SK-N-MC (cell line): ENCODE measurements around the gene RFPL1.
"Not testable (repeated sequence)": the region's sequence is repeated elsewhere in the genome, so short reads cannot be mapped to it uniquely, and the experiment has no call there.

ENCODE experiments used
- DNase-seq: peaks from one replicate; pipeline ENCODE4 v3.0.0-alpha.2; 2011; ENCODE audit warnings: low read depth, low spot score
- H3K27ac ChIP-seq: fragments of 200-600 bp; sonication (generic); 2 replicates; pipeline ENCODE4 v1.5.1; 2016; ENCODE audit warnings: mixed run types
- H3K36me3 ChIP-seq: fragments of 200-600 bp; sonication (generic); 2 replicates; pipeline ENCODE4 v1.6.1; 2017; ENCODE audit warnings: antibody characterized with exemption, low read length, mixed read lengths; ENCODE audit not compliant: insufficient read depth
- H3K4me3 ChIP-seq: fragments of 200-600 bp; sonication (generic); 2 replicates; pipeline ENCODE4 v1.5.1; 2016
- H3K9ac ChIP-seq: fragments of 200-600 bp; sonication (generic); 2 replicates; pipeline ENCODE4 v1.8.0; 2017; ENCODE audit warnings: mixed run types, mixed read lengths; ENCODE audit not compliant: insufficient read length
- H3K9me3 ChIP-seq: fragments of 200-600 bp; sonication (generic); 2 replicates; pipeline ENCODE4 v1.6.1; 2017; ENCODE audit warnings: low read depth, mild to moderate bottlenecking, antibody characterized with exemption, low read length, moderate library complexity, mixed read lengths
- EZH2 ChIP-seq: fragments of 200-600 bp; sonication (generic); IDR thresholded peaks from one replicate; pipeline ENCODE4 v1.6.1; 2017; ENCODE audit warnings: antibody characterized with exemption
- FOXP2 ChIP-seq: optimal IDR thresholded peaks from 2 replicates; pipeline ENCODE3; 2011; ENCODE audit warnings: mild to moderate bottlenecking, moderate library complexity; ENCODE audit not compliant: insufficient read depth; ENCODE audit errors: extremely low read length, control extremely low read depth
- POLR2AphosphoS5 ChIP-seq: IDR thresholded peaks from 2 replicates; pipeline ENCODE4 v1.6.1; 2012; ENCODE audit warnings: mild to moderate bottlenecking, low read depth, low read length, borderline replicate concordance

RFPL1 gene

DNA sequence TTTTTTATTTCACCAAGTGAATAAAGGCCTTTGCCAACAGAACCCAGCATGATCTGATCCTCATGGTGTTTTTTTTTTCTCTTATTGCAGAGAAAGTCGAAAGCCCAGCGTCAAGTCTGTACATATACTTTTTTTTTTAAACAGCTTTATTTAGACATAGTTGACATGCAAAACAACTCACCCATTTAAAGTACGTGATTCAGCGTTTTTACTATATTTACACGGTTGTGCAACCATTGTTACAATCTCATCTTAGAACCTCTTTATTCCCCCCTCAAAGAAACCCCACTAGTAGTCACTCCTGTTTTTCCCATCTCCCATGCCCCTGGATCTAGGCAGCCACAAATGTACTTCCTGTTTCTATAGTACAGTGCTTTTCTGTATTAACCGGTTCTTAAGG, 29.4 kb upstream of the RFPL1 start:
- TF ChIP-seq FOXP2 (no peak), EZH2 (no peak), POLR2AphosphoS5 (no peak)
- Histone ChIP-seq H3K4me3 (no peak overlapping the region), H3K9ac (no peak overlapping the region), H3K9me3 (no peaks in the 10 kb centered on the region), H3K36me3 (no peaks in the 10 kb centered on the region), H3K27ac (no peak overlapping the region)
- DNase-seq, result no peak

DNA sequence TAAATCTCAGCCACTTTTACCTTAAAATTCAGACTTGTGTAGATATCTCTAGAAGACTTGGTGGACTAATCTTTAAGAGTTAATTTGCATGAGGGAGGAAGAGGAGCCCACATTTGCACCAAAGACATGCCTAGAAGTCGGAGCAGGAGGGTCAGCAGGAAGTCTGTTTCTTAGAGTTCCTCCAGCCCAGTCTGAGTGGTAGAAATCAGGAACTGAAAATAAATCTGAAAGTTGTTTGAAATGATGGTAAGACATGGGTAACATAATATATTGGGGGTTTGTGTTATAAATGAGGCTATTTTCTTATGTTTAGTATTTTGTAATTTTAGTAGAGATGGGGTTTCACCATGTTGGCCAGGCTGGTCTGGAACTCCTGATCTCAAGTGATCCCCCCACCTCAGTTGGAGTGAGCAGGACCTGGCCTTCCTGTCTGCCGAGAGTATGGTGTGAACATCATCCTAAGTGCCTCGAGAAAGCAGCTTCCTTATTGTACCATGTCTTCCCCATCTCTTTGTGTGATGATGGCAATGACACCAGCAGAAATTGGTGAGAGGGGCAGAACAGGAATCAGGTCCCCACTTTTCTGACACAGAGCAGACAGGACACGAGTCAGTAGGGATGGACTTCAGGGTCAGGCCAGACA, 26.7 kb upstream of the RFPL1 start:
- H3K9ac ChIP-seq, result not testable (repeated sequence)

DNA sequence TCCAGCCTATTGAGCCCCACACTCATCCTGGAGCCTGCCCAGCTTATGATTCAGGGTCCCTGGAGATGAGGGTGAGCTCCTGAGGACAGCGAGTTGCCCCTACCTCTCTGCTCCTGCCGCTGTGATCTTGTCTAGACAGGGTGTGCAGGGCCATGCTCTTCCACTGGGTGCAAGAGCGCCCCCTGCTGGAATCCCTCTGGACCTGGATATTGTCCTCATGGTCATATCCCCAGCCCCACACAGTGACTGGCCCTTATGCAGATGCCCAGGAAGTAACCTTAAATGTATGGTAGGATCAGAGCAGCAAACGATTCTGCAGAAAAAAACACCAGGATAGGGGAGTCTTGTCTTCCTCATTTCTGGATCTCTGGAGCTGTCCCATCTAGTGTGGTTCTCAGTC, 25.6 kb upstream of the RFPL1 start:
- H3K27ac ChIP-seq, H3K9me3 ChIP-seq, DNase-seq, H3K4me3 ChIP-seq, H3K9ac ChIP-seq, H3K36me3 ChIP-seq: not testable (repeated sequence)

More for the DNA sequence above, 26.7 kb upstream of the RFPL1 start:
- not testable (repeated sequence) for H3K27ac ChIP-seq, DNase-seq, H3K4me3 ChIP-seq, H3K9me3 ChIP-seq, H3K36me3 ChIP-seq

DNA sequence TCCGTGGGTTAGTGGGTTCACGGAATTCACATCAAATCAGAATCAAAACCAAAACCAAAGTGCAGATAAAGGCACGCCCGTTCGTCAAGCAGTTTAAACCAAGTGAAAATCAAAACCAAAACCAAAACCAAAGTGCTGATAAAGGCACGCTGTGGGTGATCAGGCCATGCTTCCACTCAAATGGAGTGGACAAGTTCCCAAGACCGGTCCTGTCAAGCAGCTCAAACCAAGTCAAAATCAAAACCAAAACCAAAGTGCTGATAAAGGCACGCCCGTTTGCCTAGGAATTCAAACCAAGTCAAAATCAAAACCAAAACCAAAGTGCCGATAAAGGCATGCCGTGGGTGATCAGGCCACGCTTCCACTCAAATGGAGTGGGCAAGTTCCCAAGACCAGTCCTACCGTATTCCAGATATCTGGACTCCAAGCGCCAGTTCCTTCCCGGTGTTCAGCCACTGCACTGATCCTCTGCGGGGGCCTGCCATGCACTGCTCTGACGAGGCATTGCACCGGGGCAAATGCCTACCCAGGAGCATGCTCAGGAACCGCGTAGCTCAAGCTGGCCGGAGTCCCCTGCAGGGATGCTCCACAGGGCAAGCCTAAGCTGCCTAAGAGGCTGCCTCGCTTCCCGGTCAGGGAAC, 23.3 kb upstream of the RFPL1 start:
- not testable (repeated sequence) for H3K4me3 ChIP-seq, H3K9me3 ChIP-seq, H3K27ac ChIP-seq, H3K9ac ChIP-seq, DNase-seq, H3K36me3 ChIP-seq

DNA sequence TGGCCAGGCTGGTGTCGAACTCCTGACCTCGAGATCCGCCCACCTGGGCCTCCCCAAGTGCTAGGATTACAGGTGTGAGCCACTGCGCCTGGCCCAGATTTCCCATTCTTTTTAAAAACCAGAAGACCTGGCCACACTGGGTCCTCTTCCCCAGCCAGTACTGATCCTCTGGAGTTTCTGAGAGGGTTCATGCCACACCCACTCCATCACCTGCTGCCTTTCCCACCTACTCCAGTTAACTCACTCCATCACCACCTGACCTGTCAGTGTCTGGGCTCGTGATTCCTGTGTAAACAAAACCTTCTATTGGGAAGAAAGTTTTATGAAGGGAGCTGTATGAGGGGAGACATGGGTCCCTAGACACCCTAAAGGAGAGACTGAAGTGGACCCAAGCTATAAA, 19.7 kb upstream of the RFPL1 start:
- H3K4me3 ChIP-seq, H3K9me3 ChIP-seq, H3K27ac ChIP-seq, DNase-seq, H3K36me3 ChIP-seq, H3K9ac ChIP-seq: not testable (repeated sequence)

DNA sequence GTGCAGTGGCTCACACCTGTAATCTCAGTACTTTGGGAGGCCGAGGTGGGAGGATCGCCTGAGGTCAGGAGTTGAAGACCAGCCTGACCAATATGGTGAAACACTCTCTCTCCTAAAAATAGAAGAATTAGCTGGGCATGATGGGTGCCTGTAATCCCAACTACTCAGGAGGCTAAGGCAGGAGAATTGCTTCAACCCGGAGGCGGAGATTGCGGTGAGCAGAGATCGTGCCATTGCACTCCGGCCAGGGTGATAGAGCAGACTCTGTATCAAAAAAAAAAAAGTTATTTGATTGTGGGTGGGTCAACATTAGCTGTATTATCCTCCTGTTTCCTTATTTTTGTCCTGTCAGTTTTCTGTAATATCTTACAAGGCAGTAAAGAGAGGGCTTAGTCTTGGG, 11.9 kb upstream of the RFPL1 start:
- Histone ChIP-seq H3K9ac (no peak overlapping the region), H3K9me3 (no peaks in the 10 kb centered on the region), H3K27ac (no peak overlapping the region), H3K36me3 (no peaks in the 10 kb centered on the region), H3K4me3 (no peak overlapping the region)
- TF ChIP-seq FOXP2, result no peak
- no peak for TF ChIP-seq POLR2AphosphoS5
- TF ChIP-seq EZH2, result no peak
- DNase-seq, result no peak

DNA sequence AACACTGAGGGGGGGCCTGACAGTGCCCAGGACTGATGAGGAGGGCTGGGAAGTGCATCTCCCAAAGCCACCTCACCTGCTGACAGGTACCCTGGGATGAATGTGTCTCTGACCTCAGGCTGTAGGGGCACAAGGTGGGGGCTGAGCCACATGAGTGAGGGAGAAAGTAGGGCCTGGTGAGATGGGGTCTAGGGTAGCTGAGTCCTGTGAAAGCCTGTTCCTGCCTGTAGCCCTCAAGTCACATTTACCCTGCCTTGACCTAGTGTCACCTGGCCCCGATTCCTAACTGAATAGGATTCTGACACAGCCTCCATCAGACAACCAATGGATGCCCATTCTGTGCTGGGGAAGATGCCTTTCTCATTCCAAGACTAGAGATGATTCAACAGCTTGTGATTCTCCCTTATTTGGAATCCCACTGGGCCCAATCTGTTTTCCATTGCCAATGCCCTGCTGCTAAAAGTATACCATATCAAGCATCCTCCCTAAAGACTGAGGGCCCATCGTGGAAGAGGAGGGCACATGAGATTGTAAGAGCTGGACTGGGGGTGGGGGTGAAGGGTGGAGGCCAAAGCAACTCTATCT, 11.1 kb upstream of the RFPL1 start:
- no peak overlapping the region for H3K27ac ChIP-seq
- TF ChIP-seq EZH2, result no peak
- TF ChIP-seq FOXP2, result no peak
- TF ChIP-seq POLR2AphosphoS5, result no peak
- no peak overlapping the region for H3K4me3 ChIP-seq
- DNase-seq, result no peak
- no peaks in the 10 kb centered on the region for H3K36me3 ChIP-seq
- no peaks in the 10 kb centered on the region for H3K9me3 ChIP-seq
- no peak overlapping the region for H3K9ac ChIP-seq

DNA sequence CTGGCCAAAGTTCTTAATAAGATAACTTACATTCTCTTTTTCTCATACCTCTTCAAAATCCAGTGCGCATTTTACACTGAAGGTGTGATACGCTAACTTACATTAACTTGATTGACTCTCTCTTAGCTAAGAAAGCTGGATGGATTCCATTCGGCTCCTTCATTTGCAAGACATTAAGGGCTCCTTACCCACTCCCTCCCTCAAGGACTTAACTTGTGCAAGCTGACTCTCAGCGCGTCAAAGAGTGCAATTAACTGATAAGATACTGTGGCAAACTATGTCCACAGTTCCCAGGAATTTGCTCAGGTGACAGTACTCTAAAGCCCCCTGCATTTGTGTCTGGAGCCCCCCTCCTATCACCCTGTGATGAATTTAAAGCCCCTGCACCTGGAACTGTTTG, 6.4 kb upstream of the RFPL1 start:
- DNase-seq, result no peak
- H3K9me3 ChIP-seq, result no peaks in the 10 kb centered on the region

DNA sequence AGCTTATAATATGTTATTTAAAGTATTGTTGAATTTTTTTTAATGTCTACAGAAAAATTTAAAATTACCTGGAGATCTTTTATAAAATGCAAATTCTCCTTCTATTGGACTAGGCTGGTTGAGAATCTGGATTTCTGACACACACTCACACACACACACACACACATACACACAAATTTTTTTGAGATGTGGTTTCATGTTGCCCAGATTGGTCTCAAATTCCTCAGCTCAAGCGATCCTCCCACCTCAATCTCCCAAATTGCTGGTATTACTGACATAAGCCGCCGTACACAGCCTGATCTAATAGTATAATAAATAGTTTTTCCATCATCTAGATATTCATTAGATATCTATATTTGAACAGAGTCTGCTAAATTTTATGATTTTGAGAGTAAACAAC, 4.5 kb upstream of the RFPL1 start:
- no peak overlapping the region for H3K4me3 ChIP-seq
- no peak for DNase-seq
- no peak overlapping the region for H3K27ac ChIP-seq
- TF ChIP-seq POLR2AphosphoS5 (no peak), FOXP2 (no peak), EZH2 (no peak)
- no peaks in the 10 kb centered on the region for H3K9me3 ChIP-seq
- no peak overlapping the region for H3K9ac ChIP-seq
- H3K36me3 ChIP-seq, result no peaks in the 10 kb centered on the region

More for the DNA sequence above, 6.4 kb upstream of the RFPL1 start:
- Histone ChIP-seq H3K27ac (no peak overlapping the region), H3K9ac (no peak overlapping the region), H3K36me3 (no peaks in the 10 kb centered on the region), H3K4me3 (no peak overlapping the region)
- TF ChIP-seq FOXP2 (no peak), POLR2AphosphoS5 (no peak), EZH2 (no peak)
